ENCODE measurements around the gene ACOXL.

ACOXL gene

GRCh38 chr2:110876167-110876999 lies 144.0 kb downstream of the ACOXL start:
- no peak for DNase-seq (ENCODE audit: low read depth)

DNA sequence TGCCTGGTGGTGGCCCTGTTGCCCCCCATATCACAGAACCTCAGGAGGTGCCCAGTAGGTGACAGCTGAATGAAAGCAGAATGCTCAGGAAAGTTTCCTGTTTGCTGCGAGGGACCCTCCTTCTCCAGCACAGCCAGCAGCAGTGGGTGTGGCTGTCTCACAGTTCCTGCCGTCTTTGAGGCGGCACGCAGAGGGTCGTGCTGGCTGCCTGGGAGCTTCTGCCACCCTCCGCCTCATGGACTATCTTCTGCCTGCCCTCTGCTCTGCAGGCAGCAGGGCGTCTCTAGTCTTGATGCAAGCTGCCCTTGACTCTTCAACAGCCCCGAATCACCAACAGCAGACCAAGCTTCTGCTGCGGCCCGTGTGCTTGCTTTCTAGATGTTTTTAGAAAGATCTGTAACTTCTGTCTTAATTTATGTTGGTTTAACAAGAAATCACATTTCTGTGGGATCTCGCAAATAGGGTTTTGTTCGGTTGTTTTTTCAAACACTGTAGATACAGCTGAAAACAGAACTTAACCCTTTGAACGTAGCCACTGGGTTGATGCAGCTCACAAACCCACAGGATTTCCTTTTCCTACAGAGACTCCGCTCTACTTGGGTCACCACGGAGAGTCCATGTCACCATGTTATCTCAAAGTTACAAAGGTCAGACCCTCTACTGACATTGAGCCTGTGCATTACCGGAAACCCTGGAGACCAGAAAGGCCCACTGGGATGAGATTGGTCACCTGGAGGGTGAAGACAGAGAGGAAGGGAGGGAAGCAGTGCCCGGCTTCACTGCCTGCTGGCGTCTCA lies 144.9 kb downstream of the ACOXL start:
- DNase-seq (ENCODE audit: low read depth) = no peak

GRCh38 chr2:110878150-110878549 lies 145.8 kb downstream of the ACOXL start:
- no peak for DNase-seq (ENCODE audit: low read depth)

- DNase-seq (ENCODE audit: low read depth) = no peak
These were observed 149.5 kb downstream of the ACOXL start for GRCh38 chr2:110881908-110882307.

GRCh38 chr2:110883406-110883805 lies 151.0 kb downstream of the ACOXL start:
- DNase-seq (ENCODE audit: low read depth) = no peak

GRCh38 chr2:110885256-110885655 lies 152.9 kb downstream of the ACOXL start:
- DNase-seq (ENCODE audit: low read depth) = no peak

GRCh38 chr2:110886826-110887573 lies 154.6 kb downstream of the ACOXL start:
- DNase-seq (ENCODE audit: low read depth) = no peak

- no peak for DNase-seq (ENCODE audit: low read depth)
These were observed 156.0 kb downstream of the ACOXL start for GRCh38 chr2:110888411-110888810.

- no peak for DNase-seq (ENCODE audit: low read depth)
These were observed 159.3 kb downstream of the ACOXL start for GRCh38 chr2:110891626-110892025.

DNA sequence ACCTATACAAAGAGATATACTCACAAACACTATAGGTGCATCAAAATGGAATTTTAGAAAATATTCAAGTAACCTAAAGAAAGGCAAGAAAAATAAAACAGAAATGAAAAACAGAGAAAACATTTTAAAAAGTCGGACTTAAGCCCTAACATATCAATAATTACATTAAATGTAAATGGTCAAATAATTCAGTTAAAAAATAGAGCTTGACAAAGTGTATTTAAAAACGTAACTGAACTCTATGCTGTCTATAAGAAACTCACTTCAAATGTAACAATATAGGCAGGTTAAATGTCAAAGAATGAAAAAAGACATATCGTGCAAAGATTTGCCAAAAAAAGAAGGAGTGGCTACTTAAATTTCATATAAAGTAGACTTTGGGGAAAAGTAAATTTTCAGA lies 163.9 kb downstream of the ACOXL start:
- no peak for DNase-seq (ENCODE audit: low read depth)

DNA sequence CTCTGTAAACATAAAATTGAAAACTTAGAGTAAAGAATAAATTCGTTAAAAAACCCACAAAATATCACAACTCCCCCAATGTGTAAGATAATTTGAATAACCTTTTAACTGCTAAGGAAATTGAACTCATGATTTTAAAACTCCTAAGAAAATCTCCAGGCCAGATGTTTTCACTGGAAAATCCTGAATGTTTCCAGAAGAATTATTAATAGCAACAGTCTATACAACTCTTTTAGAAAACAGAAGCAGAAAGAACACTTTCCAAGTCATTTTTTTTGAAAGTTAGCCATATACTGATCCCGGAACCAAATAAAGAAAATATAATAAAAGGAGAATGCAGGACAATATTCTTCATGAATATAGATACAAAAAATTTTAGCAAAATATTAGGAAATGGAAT lies 165.6 kb downstream of the ACOXL start:
- DNase-seq (ENCODE audit: low read depth) = no peak

- no peak for DNase-seq (ENCODE audit: low read depth)
These were observed 167.8 kb downstream of the ACOXL start for GRCh38 chr2:110900191-110900590.

DNA sequence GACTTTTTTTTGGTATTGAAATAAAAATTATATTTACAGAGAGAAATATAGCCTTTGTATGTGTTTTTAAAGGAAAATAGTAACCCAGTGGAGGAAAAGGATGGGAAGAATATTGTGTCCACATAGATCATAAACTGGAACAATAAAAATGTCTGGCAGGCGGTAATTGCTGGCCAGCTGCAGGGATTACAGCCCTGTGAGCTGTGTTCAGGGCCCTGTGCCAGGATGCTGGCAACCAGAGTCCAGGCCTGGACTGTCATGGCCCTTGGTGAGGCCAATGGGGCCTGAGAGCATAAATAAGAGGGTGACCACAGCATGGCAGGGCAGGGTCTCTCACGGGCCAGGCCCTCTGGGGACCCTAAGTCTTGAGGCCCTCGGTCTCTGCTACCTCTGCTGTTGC lies 171.2 kb downstream of the ACOXL start:
- DNase-seq (ENCODE audit: low read depth) = no peak

GRCh38 chr2:110904116-110904778 lies 171.9 kb downstream of the ACOXL start:
- DNase-seq (ENCODE audit: low read depth) = no peak

- DNase-seq (ENCODE audit: low read depth) = no peak
These were observed 172.4 kb downstream of the ACOXL start for GRCh38 chr2:110904779-110905148.

DNA sequence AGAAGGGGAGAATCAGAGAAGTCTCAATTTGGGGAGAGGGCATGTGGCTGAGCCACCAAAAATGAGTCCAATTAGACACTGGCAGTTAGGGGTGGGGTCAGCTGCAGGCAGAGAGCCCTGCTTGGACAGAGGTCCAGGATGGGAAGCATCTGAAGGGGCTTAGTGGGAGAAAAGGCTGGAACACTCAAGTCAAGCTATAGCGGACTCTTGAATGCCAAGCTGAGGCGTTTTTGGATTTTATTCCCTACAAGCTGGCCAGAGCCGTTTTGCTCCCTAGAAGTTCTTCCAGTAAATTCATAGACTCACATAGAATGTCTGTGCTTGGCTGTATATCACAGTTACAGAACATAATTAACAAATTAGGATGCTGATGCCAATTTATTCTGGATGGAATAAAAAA lies 172.8 kb downstream of the ACOXL start:
- no peak for DNase-seq (ENCODE audit: low read depth)

DNA sequence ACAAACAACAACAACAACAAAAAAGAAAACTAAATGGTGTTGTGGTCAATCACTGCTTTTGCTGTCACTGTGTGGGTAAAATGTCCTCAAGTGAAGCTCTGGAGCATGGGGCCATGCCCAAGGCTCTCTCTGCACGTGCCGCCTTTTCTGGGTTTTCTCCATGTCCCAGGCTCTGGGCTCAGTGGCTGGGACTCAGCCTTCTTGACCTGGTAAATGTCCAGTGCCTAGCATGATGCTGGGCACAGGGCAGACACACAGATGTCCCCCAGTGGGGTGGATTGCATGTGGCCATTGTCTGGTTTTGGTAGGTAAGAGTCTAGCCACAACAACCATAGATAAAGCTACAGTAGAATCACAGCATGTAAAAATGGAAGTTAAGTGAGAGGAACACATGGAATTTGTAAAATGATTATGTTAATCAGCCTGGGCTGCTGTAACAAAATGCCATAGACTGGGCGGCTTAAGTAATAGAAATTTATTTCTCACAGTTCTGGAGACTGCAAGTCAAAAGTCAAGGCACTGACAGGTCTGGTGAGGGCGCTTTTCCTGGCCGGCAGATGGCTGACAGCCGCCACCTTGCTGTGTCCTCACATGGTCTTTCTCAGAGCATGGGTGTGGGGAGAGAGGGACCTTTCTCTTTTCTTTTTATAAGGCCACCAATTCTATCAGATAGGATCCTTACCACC lies 174.4 kb downstream of the ACOXL start:
- no peak for DNase-seq (ENCODE audit: low read depth)

DNA sequence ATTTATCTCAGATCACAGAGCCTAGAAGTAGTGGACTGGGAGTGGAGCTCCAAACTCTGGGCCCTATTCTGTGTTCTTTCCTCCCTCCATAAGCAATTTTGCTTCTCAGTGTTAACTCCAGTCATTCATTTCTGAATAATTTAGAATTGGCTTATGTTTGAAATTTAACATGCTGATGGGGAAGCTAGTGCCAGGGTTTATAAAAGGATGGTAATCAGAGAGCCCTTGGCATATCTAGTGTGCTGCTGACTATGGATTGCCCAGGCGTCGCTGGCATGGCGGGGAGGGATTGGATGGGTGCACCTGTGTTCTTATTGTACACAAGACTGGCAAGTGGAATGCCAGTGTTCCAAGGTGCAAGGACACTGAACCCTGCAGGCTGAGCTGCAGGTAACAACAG lies 177.1 kb downstream of the ACOXL start:
- DNase-seq (ENCODE audit: low read depth) = no peak

DNA sequence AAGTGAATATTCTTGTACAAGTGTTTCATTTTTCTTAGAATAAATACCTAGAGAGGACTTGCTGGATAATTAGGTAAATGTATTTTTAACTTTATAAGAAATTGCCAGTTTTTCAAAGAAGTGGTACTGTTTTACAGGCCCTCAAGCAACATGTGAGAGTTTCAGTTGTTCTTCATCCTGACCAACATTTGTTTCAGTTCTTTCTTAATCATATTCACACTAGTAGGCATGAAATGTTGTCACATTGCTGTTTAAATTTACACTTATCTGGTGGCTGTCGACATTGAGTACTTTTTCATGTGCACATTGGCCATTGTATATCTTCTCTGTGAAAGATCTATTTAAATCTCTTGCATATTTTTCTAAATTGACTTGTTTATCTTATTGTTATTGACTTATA lies 178.1 kb downstream of the ACOXL start:
- no peak for DNase-seq (ENCODE audit: low read depth)

DNA sequence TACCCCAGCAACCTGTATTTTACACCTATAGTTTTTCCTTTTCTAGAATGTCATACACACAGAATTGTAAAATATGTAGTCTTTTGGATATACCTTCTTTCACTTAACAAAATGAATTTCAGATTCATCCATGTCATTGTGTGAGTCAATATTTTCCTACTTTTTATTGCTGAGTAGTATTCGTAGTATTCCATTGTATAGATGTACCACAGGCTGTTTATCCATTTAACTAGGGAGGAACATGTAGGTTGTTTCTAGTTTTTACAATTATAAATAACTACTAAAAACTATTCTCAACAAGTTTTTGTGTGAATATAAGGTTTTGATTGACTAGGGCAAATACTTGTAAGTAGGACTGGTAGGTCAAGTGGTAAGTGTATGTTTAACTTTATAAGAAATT lies 187.4 kb downstream of the ACOXL start:
- DNase-seq (ENCODE audit: low read depth) = no peak

GRCh38 chr2:110925479-110925878 lies 193.1 kb downstream of the ACOXL start:
- no peak for DNase-seq (ENCODE audit: low read depth)

GRCh38 chr2:110927526-110927925 lies 195.2 kb downstream of the ACOXL start:
- DNase-seq (ENCODE audit: low read depth) = no peak
